ENCODE results near the gene BATF3.

Gene BATF3

GRCh38 chr1:212667223-212668139 lies 32.2 kb downstream of the BATF3 start:
- peak; percentile 89 for TF ChIP-seq GATA2 (IDR thresholded peaks at IDR 0.05; ENCODE audit: low read depth, low read length)
- TF ChIP-seq GATA3 (IDR thresholded peaks at IDR 0.05; ENCODE audit: low read depth, low read length): peak; percentile 26; the same call in 1 of the 2 replicates

- TF ChIP-seq GATA2 (IDR thresholded peaks at IDR 0.05; ENCODE audit: low read depth, low read length) (no peak), GATA3 (IDR thresholded peaks at IDR 0.05; ENCODE audit: low read depth, low read length) (no peak)
Measured at GRCh38 chr1:212666116-212666775, 33.4 kb downstream of the BATF3 start.

GRCh38 chr1:212665241-212666115 lies 34.2 kb downstream of the BATF3 start:
- no peak for TF ChIP-seq GATA3 (IDR thresholded peaks at IDR 0.05; ENCODE audit: low read depth, low read length)
- no peak for TF ChIP-seq GATA2 (IDR thresholded peaks at IDR 0.05; ENCODE audit: low read depth, low read length)

GRCh38 chr1:212664409-212665199 lies 35.0 kb downstream of the BATF3 start:
- TF ChIP-seq GATA2 (IDR thresholded peaks at IDR 0.05; ENCODE audit: low read depth, low read length) (no peak), GATA3 (IDR thresholded peaks at IDR 0.05; ENCODE audit: low read depth, low read length) (no peak)

GRCh38 chr1:212656730-212657129 lies 42.9 kb downstream of the BATF3 start:
- TF ChIP-seq GATA2 (IDR thresholded peaks at IDR 0.05; ENCODE audit: low read depth, low read length) (no peak), GATA3 (IDR thresholded peaks at IDR 0.05; ENCODE audit: low read depth, low read length) (no peak)

GRCh38 chr1:212655668-212656440 lies 43.8 kb downstream of the BATF3 start:
- TF ChIP-seq GATA2 (IDR thresholded peaks at IDR 0.05; ENCODE audit: low read depth, low read length): no peak
- no peak for TF ChIP-seq GATA3 (IDR thresholded peaks at IDR 0.05; ENCODE audit: low read depth, low read length)

- TF ChIP-seq GATA2 (IDR thresholded peaks at IDR 0.05; ENCODE audit: low read depth, low read length): no peak
- no peak for TF ChIP-seq GATA3 (IDR thresholded peaks at IDR 0.05; ENCODE audit: low read depth, low read length)
Measured at GRCh38 chr1:212652609-212653008, 47.0 kb downstream of the BATF3 start.

GRCh38 chr1:212651977-212652376 lies 47.7 kb downstream of the BATF3 start:
- TF ChIP-seq GATA2 (IDR thresholded peaks at IDR 0.05; ENCODE audit: low read depth, low read length) (no peak), GATA3 (IDR thresholded peaks at IDR 0.05; ENCODE audit: low read depth, low read length) (no peak)

- TF ChIP-seq GATA2 (IDR thresholded peaks at IDR 0.05; ENCODE audit: low read depth, low read length) (no peak), GATA3 (IDR thresholded peaks at IDR 0.05; ENCODE audit: low read depth, low read length) (no peak)
Measured at GRCh38 chr1:212651521-212651920, 48.1 kb downstream of the BATF3 start.

- TF ChIP-seq GATA3 (IDR thresholded peaks at IDR 0.05; ENCODE audit: low read depth, low read length) (no peak), GATA2 (IDR thresholded peaks at IDR 0.05; ENCODE audit: low read depth, low read length) (no peak)
Measured at GRCh38 chr1:212650228-212650627, 49.4 kb downstream of the BATF3 start.

- TF ChIP-seq GATA2 (IDR thresholded peaks at IDR 0.05; ENCODE audit: low read depth, low read length): no peak
- no peak for TF ChIP-seq GATA3 (IDR thresholded peaks at IDR 0.05; ENCODE audit: low read depth, low read length)
Measured at GRCh38 chr1:212649020-212649419, 50.6 kb downstream of the BATF3 start.

GRCh38 chr1:212648431-212648830 lies 51.2 kb downstream of the BATF3 start:
- no peak for TF ChIP-seq GATA2 (IDR thresholded peaks at IDR 0.05; ENCODE audit: low read depth, low read length)
- no peak for TF ChIP-seq GATA3 (IDR thresholded peaks at IDR 0.05; ENCODE audit: low read depth, low read length)

Data from SH-SY5Y (cell line).